Transverse colon (tissue), 4 donors: ENCODE data around the gene CLEC12A. TPM values are rescaled to one million over a fixed set of nuclear protein-coding genes. Genes with fewer than 3 reads are reported as not detected.
A peak's percentile ranks its signal among the peaks of the same experiment; 100 is the strongest.

Source experiments
- DNase-seq: peaks from one replicate; pipeline ENCODE4 v3.0.0-alpha.2; 2019
- H3K27ac ChIP-seq, 4 donors: fragments of 200-600 bp; sonication (generic); 2 replicates each; pipeline ENCODE4 v1.5.1; 2016 to 2018; ENCODE audit warnings: inconsistent platforms in 4 of 4
- H3K27me3 ChIP-seq: fragments of 200-600 bp; sonication (generic); 2 replicates; pipeline ENCODE4 v1.5.1; 2017; ENCODE audit warnings: inconsistent platforms
- H3K36me3 ChIP-seq, 4 donors: fragments of 200-600 bp; sonication (generic); 2 replicates each; pipeline ENCODE4 v1.5.1; 2017 to 2019; ENCODE audit warnings: inconsistent platforms in 4 of 4
- H3K4me1 ChIP-seq, 4 donors: fragments of 200-600 bp; sonication (generic); 2 replicates each; pipeline ENCODE4 v1.5.1; 2017 to 2020; ENCODE audit warnings: inconsistent platforms in 4 of 4
- H3K4me3 ChIP-seq, 4 donors: fragments of 200-600 bp; sonication (generic); 1 replicate in 1 of 4; 2 replicates in 3 of 4; pipeline versions ENCODE4 v1.5.1 to v1.6.1; 2017 to 2019; ENCODE audit warnings: inconsistent platforms in 4 of 4
- H3K9me3 ChIP-seq, 2 donors: fragments of 200-600 bp; sonication (generic); 2 replicates each; pipeline ENCODE4 v1.5.1; 2017 to 2019; ENCODE audit warnings: inconsistent platforms in 2 of 2
- EP300 ChIP-seq: sonication (generic); formaldehyde crosslinking; IDR thresholded peaks from one replicate; pipeline ENCODE4 v1.6.1; 2017; ENCODE audit warnings: antibody characterized with exemption, low read depth
- POLR2A ChIP-seq: fragments of 450-650 bp; IDR thresholded peaks from one replicate; pipeline ENCODE4 v1.6.1; 2016; ENCODE audit warnings: antibody characterized with exemption, mild to moderate bottlenecking, moderate library complexity
- POLR2AphosphoS5 ChIP-seq, 3 donors: sonication (generic); formaldehyde crosslinking; IDR thresholded peaks; one replicate each; pipeline ENCODE4 v1.6.1; 2016; ENCODE audit warnings: antibody characterized with exemption in 3 of 3
- WGBS, 2 donors: methylation state at CpG; one replicate each; pipeline ENCODE4 v1.1.5; 2018; ENCODE audit warnings: low coverage in 1 of 2; 5-methylcytosine and 5-hydroxymethylcytosine counted together
- in situ Hi-C, 4 donors: fragments of 200-750 bp; cut with MboI; loops; one replicate each; pipeline versions ENCODE4 v1.15.0 to v1.15.1; 2017; ENCODE audit warnings: low sequenced_read_pairs in 3 of 4, low pct_ligation_motif_present in 1 of 4, low pct_unique_long_range_greater_than_20kb in 1 of 4
- intact Hi-C: fragments of 100-400 bp; cut with DNase I; formaldehyde crosslinking; loops from one replicate; pipeline ENCODE4 v1.15.1; 2023; ENCODE audit warnings: low total_unique reads
- total RNA-seq, 4 donors: library from RNA; depleted of rRNA; stranded (reverse); fragments of >200 nt; gene quantifications; one replicate each; pipeline ENCODE4 v1.1.0, GENCODE V29; 2016
- TF ChIP-seq, protein P1 (sequence below), 5 experiments: fragments of 200-600 bp in 3 of 5; fragments of 450-650 bp in 2 of 5; sonication (generic) in 3 of 5; IDR thresholded peaks; 1 replicate in 2 of 5; 2 replicates in 3 of 5; pipeline ENCODE4 v1.5.1; 2016 to 2017; ENCODE audit warnings: antibody characterized with exemption in 5 of 5, inconsistent platforms in 3 of 5, mild to moderate bottlenecking in 2 of 5, moderate library complexity in 1 of 5

Gene CLEC12A
- 1 to 10 TPM in 1 of 4 donors, under 1 TPM in 1, not detected in 2; 0.27 to 1.4 TPM for total RNA-seq

DNA sequence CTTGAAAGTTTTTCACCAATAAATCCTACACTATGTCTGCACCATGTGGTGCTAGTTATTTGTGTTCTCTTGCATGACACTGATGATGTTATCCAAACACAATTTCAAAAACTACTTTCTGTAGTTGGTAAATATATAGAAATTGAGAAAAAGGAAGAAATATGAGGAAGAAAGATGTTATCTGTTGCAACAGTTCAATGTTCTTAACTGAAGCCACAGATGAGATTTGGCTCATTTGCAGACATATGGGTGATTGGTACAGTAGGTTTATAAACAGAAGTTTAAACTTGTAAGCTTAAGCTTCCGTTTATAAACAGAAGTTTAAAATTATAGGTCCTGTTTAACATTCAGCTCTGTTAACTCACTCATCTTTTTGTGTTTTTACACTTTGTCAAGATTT, at the start of gene CLEC12A:
CLEC12A (plus strand) TSS at position 229 of the 400 bp plus-strand sequence. CDS start 188 bp downstream, outside the sequence.
- H3K27me3 ChIP-seq = no peaks in the 10 kb centered on the region
- 33 to 49% methylated on average over 1 of the region's 1 CpG for WGBS, 2 donors
- no peak within 1 kb of the TSS for H3K4me3 ChIP-seq
- no peak within 1 kb of the TSS for H3K27ac ChIP-seq
- in situ Hi-C loops (no loop called here), intact Hi-C loops (no loop called here)
- no peaks in the 10 kb centered on the region for H3K36me3 ChIP-seq
- no peaks in the 10 kb centered on the region for H3K9me3 ChIP-seq
- TF ChIP-seq POLR2A (no peak), EP300 (no peak), POLR2AphosphoS5 (IDR thresholded peaks at IDR 0.05) (no peak)
- TF ChIP-seq, protein P1, sequence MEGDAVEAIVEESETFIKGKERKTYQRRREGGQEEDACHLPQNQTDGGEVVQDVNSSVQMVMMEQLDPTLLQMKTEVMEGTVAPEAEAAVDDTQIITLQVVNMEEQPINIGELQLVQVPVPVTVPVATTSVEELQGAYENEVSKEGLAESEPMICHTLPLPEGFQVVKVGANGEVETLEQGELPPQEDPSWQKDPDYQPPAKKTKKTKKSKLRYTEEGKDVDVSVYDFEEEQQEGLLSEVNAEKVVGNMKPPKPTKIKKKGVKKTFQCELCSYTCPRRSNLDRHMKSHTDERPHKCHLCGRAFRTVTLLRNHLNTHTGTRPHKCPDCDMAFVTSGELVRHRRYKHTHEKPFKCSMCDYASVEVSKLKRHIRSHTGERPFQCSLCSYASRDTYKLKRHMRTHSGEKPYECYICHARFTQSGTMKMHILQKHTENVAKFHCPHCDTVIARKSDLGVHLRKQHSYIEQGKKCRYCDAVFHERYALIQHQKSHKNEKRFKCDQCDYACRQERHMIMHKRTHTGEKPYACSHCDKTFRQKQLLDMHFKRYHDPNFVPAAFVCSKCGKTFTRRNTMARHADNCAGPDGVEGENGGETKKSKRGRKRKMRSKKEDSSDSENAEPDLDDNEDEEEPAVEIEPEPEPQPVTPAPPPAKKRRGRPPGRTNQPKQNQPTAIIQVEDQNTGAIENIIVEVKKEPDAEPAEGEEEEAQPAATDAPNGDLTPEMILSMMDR (IDR thresholded peaks at IDR 0.05) = no peak
- H3K4me1 ChIP-seq = peaks cover 0 to 4% (median 0%) of the 10 kb centered on the region in 4 donors
- DNase-seq = no peak

DNA sequence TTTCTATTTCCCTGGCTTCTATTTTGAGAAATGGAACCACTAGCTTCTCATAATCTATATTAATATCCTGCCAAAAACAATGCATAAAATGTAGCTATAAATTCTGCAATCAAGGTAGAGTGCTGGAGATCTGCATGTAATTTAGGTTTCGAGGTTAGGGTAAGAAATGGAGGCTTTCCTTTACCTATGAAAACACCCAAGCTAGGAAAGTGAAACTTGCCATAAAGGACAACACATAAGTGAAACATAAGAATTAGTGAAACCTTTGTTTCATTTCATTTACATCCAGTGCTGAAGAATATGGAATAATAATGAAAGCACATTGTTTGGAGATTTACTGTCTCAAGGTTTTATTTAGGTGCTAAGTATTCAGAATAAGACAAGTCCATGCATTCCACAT, 48.8 kb upstream of the CLEC12A start:
- DNase-seq = no peak
- Histone ChIP-seq H3K27ac (no peak overlapping the region), H3K4me1 (peaks cover 0 to 4% (median 0%) of the 10 kb centered on the region in 4 donors), H3K27me3 (no peaks in the 10 kb centered on the region), H3K36me3 (no peaks in the 10 kb centered on the region), H3K9me3 (no peaks in the 10 kb centered on the region), H3K4me3 (no peak overlapping the region)
- in situ Hi-C loops = loop anchor here in 3 of 4 donors (10.0 kb wide), 2 partner anchors 108 to 178 kb away; no protein-coding TSS in a partner anchor
- intact Hi-C loops = no loop called here
- WGBS, 2 donors = 64 to 87% methylated on average over 1 of the region's 1 CpG
- TF ChIP-seq POLR2A (no peak), POLR2AphosphoS5 (IDR thresholded peaks at IDR 0.05) (no peak), EP300 (no peak)
- TF ChIP-seq, protein P1 (IDR thresholded peaks at IDR 0.05) = no peak

DNA sequence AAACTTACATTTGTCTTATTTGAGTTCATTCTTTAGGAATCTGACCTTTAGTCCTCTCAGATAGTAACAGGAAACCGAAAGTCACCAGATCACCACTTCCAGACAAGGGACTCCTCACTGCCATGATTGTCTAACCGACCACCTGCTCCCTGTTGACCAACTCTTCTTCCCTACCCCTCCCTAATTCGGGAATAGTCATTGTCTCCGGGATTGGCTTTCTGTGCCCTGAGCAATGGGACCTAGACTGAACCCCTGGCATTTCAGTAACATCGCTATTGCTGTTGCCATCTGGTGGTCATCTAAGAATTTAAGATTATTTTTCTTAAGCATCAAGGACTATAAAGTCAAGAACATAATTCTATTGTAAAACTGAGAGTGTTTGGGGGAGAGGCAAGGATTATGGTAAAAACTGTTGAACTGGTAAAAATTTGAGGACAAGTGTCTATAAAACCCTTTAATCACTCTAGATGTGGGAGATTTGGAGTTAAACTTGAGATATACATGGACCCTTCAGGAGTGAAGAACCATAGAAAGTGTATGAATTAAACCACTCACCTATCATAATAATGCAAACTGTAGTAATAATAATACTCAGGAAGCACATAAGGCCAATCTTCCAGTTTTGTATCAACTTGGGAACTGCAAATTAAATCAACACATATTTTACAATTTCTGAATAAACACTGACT, 45.4 kb upstream of the CLEC12A start:
- Histone ChIP-seq H3K27ac (no peak overlapping the region), H3K4me3 (peak overlapping the region in 1 of 4 donors; percentile 27), H3K4me1 (peaks cover 0 to 4% (median 0%) of the 10 kb centered on the region in 4 donors), H3K27me3 (no peaks in the 10 kb centered on the region), H3K9me3 (no peaks in the 10 kb centered on the region), H3K36me3 (no peaks in the 10 kb centered on the region)
- in situ Hi-C loops (loop anchor here (5.0 to 10.0 kb wide), 4 partner anchors 109 to 181 kb away; no protein-coding TSS in a partner anchor), intact Hi-C loops (loop anchor here (5.0 kb wide), 1 partner anchor 179 kb away; no protein-coding TSS in a partner anchor)
- DNase-seq = no peak
- TF ChIP-seq, protein P1 (IDR thresholded peaks at IDR 0.05) = peak; percentile 40 to 50 (median 44)
- TF ChIP-seq POLR2A = no peak
- WGBS, 2 donors = 7 to 12% methylated on average over 5 of the region's 5 CpGs

DNA sequence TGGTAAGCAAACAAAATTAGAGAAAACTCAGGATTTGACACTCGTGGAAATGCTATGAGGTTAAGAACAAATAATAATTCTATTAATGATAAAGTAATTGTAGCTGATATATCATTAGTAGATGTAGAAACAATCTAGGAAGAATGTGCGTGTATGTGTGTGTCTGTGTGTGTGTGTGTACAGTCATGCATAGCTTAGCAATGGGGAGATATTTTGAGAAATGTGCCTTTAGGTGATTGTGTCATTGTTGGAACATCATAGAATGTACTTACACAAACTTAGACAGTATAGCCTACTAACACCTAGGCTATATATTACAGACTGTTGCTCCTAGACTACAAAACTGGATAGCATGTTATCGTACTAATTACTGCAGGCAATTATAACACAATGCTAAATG, 44.3 kb upstream of the CLEC12A start:
- no peaks in the 10 kb centered on the region for H3K36me3 ChIP-seq
- TF ChIP-seq EP300 (no peak), POLR2A (no peak), POLR2AphosphoS5 (IDR thresholded peaks at IDR 0.05) (no peak)
- TF ChIP-seq, protein P1 (IDR thresholded peaks at IDR 0.05) = no peak
- H3K4me1 ChIP-seq = peaks cover 0 to 6% (median 0%) of the 10 kb centered on the region in 4 donors
- no peaks in the 10 kb centered on the region for H3K27me3 ChIP-seq
- H3K4me3 ChIP-seq = no peak overlapping the region
- DNase-seq = no peak
- no peaks in the 10 kb centered on the region for H3K9me3 ChIP-seq
- in situ Hi-C loops = loop anchor here (5.0 to 10.0 kb wide), 4 partner anchors 110 to 182 kb away; no protein-coding TSS in a partner anchor
- intact Hi-C loops = loop anchor here (5.0 kb wide), 1 partner anchor 180 kb away; no protein-coding TSS in a partner anchor
- WGBS, 2 donors = 84 to 86% methylated on average over 3 of the region's 3 CpGs
- no peak overlapping the region for H3K27ac ChIP-seq
